ENCODE data around the gene PADI2.

- TF ChIP-seq RNF2 (IDR thresholded peaks at IDR 0.05; ENCODE audit: borderline replicate concordance, low read depth, low read length, missing control alignments, poor library complexity, severe bottlenecking) (no peak), RXRA (IDR thresholded peaks at IDR 0.05; ENCODE audit: insufficient read depth, low read depth, low read length) (no peak), CBX5 (IDR thresholded peaks at IDR 0.05; ENCODE audit: low read depth, low read length) (no peak), SUZ12 (IDR thresholded peaks at IDR 0.05; ENCODE audit: low read length) (no peak), CTCF (IDR thresholded peaks at IDR 0.05; ENCODE audit: control extremely low read depth in 1 of 3, insufficient read depth in 1 of 3, low read depth in 1 of 3, low read length in 3 of 3) (peak; percentile 90 to 94 (median 94)), TAF1 (IDR thresholded peaks at IDR 0.05; ENCODE audit: low read depth, low read length) (no peak), SP1 (IDR thresholded peaks at IDR 0.05; ENCODE audit: low read depth, low read length) (no peak), POLR2A (IDR thresholded peaks at IDR 0.05; ENCODE audit: control extremely low read depth in 1 of 2, low read depth in 2 of 2, low read length in 2 of 2) (no peak), ZNF274 (IDR thresholded peaks at IDR 0.05; ENCODE audit: borderline replicate concordance, extremely low read depth, low read length) (no peak), BCL11A (IDR thresholded peaks at IDR 0.05; ENCODE audit: low read depth in 2 of 2, low read length in 2 of 2) (no peak), YY1 (IDR thresholded peaks at IDR 0.05; ENCODE audit: low read depth, low read length) (peak; percentile 73; the same call in 1 of the 2 replicates), EZH2 (IDR thresholded peaks at IDR 0.05; ENCODE audit: low read depth, low read length, severe bottlenecking) (no peak), ATF3 (IDR thresholded peaks at IDR 0.05; ENCODE audit: insufficient read depth, low read depth, low read length) (no peak), MAFK (IDR thresholded peaks at IDR 0.05; ENCODE audit: low read depth, low read length) (no peak)
These were observed 59.6 kb downstream of the PADI2 start for GRCh38 chr1:17059391-17060305.
